ENCODE results near the gene MYL12B.

MYL12B gene

DNA sequence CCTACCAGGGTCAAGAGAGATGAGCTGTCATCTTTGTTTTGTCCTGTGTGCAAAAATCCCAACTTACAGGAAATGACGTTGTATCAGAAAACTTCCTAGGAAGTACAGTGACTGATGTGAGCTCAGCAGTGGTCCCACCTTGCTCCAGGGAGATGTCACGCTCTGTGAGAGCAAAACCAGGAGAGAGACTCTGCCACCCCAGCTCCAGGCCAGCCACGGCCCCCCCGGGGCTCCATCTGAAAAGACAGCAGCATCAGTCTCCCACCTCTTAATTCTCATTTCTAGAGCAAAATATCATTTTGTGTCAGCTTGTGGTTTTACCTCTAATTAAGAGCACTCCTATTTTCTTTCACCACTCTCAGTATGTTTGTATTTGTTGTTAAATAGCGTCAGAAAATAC lies 57.5 kb downstream of the MYL12B start:
- H3K9ac ChIP-seq (ENCODE audit: low read depth, low read length): no peak overlapping the region
- H3K4me2 ChIP-seq (ENCODE audit: low read length): no peak overlapping the region
- H3K36me3 ChIP-seq (ENCODE audit: insufficient read depth, low read length): no peaks in the 10 kb centered on the region
- no peaks in the 10 kb centered on the region for H3K9me3 ChIP-seq (replicated peaks; ENCODE audit: low read length)
- no peaks in the 10 kb centered on the region for H3K27me3 ChIP-seq (ENCODE audit: control insufficient read depth, insufficient read depth, low read length)
- no peak overlapping the region for H3K4me3 ChIP-seq (ENCODE audit: low read length)
- peaks cover 25% of the 10 kb centered on the region for H3K4me1 ChIP-seq (ENCODE audit: control insufficient read depth, insufficient read depth, low read length)

DNA sequence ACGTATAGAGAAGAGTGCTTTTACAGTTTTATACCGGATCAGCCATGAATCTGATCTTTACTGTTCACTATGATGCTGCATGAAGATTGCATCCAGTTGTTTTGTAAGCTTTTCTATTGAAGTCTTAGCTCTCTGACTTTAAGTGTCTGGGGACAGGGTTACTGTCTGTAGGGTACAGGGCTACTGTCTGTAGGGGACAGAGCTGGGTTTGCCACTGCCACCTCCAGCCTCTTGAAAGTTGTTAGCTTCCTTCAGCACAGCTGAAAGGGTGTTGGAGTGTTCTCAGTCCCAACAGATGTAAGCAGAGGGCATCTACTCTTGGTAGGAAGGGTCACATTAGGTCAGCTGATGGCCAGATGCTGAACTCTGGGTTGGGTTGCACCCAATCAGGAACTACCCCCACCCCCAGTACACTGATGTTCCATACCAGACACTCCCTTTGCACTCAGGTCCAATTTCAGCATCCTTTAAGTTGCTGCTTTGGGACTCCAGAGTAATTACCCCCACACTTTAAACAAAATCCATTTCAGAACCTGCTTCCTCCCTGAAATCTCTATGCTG lies 58.0 kb downstream of the MYL12B start:
- Histone ChIP-seq H3K27me3 (ENCODE audit: control insufficient read depth, insufficient read depth, low read length) (no peaks in the 10 kb centered on the region), H3K9ac (ENCODE audit: low read depth, low read length) (no peak overlapping the region), H3K4me1 (ENCODE audit: control insufficient read depth, insufficient read depth, low read length) (peaks cover 26% of the 10 kb centered on the region), H3K4me2 (ENCODE audit: low read length) (no peak overlapping the region), H3K36me3 (ENCODE audit: insufficient read depth, low read length) (no peaks in the 10 kb centered on the region), H3K4me3 (ENCODE audit: low read length) (no peak overlapping the region), H3K9me3 (replicated peaks; ENCODE audit: low read length) (no peaks in the 10 kb centered on the region)

DNA sequence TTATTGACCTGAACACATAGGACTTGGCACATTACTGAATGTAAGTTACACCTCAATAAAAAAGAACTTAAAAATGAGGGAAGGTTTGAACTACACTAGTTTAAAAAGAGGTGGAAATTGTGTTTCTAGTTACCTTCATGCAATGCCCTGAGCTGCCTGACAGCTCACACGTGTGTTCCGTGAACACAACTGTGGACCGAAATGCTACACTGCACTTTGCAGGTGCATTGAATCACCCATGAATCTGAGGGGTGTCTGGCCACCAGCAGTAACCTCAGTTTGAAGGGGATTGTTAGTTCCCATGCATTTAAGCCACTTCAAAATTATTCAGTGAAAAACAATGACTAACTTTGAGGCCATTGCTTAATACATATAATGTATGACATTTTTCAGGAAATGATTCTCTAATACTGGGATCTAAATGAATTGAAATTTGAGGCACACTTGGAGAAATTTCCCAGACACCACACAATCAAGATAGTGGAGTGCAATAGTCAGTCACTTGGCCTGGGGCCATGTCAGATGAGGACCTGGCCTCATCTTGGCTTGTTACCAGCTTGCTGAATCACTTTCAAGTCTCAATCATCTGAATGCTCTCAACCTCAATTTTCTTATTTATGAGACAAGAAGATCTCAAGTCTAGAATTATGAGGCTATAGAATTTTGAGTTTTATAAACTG lies 59.3 kb downstream of the MYL12B start:
- Histone ChIP-seq H3K4me3 (ENCODE audit: low read length) (no peak overlapping the region), H3K4me2 (ENCODE audit: low read length) (no peak overlapping the region), H3K9ac (ENCODE audit: low read depth, low read length) (no peak overlapping the region), H3K27me3 (ENCODE audit: control insufficient read depth, insufficient read depth, low read length) (no peaks in the 10 kb centered on the region), H3K4me1 (ENCODE audit: control insufficient read depth, insufficient read depth, low read length) (peaks cover 26% of the 10 kb centered on the region), H3K36me3 (ENCODE audit: insufficient read depth, low read length) (no peaks in the 10 kb centered on the region), H3K9me3 (replicated peaks; ENCODE audit: low read length) (no peaks in the 10 kb centered on the region)

DNA sequence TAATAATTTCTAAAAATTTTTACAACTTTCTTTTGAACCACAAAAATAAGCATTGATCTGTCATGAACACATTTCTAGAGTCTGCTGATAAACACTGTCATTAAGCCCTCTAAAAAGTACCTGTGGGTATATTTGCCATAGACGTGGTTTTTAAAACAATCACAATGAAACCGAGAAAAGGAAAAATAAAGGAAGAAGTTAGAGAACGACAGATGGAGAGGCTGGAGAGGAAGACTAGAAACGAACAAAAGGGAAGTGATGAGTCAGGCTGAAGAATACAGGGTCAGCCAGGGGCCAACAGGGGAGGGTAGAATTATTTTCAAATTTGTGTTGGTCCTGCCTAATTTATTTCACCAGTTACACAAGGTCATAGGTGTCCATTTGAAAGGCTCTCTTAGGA lies 62.0 kb downstream of the MYL12B start:
- Histone ChIP-seq H3K36me3 (ENCODE audit: insufficient read depth, low read length) (no peaks in the 10 kb centered on the region), H3K27me3 (ENCODE audit: control insufficient read depth, insufficient read depth, low read length) (no peaks in the 10 kb centered on the region), H3K4me3 (ENCODE audit: low read length) (no peak overlapping the region), H3K4me2 (ENCODE audit: low read length) (peak overlapping the region; percentile 66), H3K9ac (ENCODE audit: low read depth, low read length) (peak overlapping the region; percentile 26), H3K9me3 (replicated peaks; ENCODE audit: low read length) (no peaks in the 10 kb centered on the region), H3K4me1 (ENCODE audit: control insufficient read depth, insufficient read depth, low read length) (peaks cover 26% of the 10 kb centered on the region)

Measured in skeletal muscle satellite cell (primary cell).